ENCODE measurements around the gene ANKS1A.

DNA sequence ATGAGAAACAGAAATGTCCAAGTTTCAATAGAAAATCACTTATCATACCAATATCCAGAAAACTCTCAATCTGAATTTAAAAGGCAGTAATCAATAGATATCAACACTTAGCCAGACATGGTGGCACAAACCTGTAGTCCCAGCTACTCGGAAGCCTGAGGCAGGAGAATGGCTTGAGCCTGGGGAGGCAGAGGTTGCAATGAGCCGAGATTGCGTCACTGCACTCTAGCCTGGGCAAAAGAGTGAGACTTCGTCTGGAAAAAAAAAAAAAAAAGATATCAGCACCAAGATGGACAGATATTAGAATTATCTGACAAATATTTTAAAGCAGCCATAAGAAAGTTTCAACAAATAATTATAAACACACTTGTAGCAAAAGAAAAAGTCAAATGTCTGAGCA is 205.1 kb downstream of the ANKS1A start:
- no peak for TF ChIP-seq YY1 (IDR thresholded peaks at IDR 0.05; ENCODE audit: insufficient read depth, insufficient read length)
- no peak for TF ChIP-seq SUZ12 (IDR thresholded peaks at IDR 0.05; ENCODE audit: extremely low read depth, insufficient read depth, insufficient read length)
- TF ChIP-seq ZNF274 (IDR thresholded peaks at IDR 0.05; ENCODE audit: low read depth, low read length) = no peak
